Endothelial cell of umbilical vein (primary cell): ENCODE measurements around the gene CCDC170.

Source experiments
- CTCF ChIP-seq, 2 donors: IDR thresholded peaks; 1 replicate in 1 of 2; 2 replicates in 1 of 2; pipeline ENCODE4 v1.5.1; 2011; ENCODE audit warnings: low read length in 2 of 2, mild to moderate bottlenecking in 2 of 2, moderate library complexity in 2 of 2, control low read depth in 1 of 2, inconsistent platforms in 1 of 2, low read depth in 1 of 2; ENCODE audit not compliant: insufficient read depth in 1 of 2; ENCODE audit errors: extremely low read depth in 1 of 2
- EZH2 ChIP-seq: IDR thresholded peaks from 2 replicates; pipeline ENCODE4 v1.6.1; 2012; ENCODE audit warnings: borderline replicate concordance, low read depth, mild to moderate bottlenecking, moderate library complexity, low read length, inconsistent platforms; ENCODE audit not compliant: severe bottlenecking
- FOS ChIP-seq: IDR thresholded peaks from 2 replicates; pipeline ENCODE4 v1.6.1; 2011; ENCODE audit warnings: mild to moderate bottlenecking, low read length, moderate library complexity, borderline replicate concordance; ENCODE audit not compliant: insufficient read depth
- GATA2 ChIP-seq: IDR thresholded peaks from 2 replicates; pipeline ENCODE4 v1.7.0; 2011; ENCODE audit warnings: low read depth, mild to moderate bottlenecking, moderate library complexity, mixed read lengths, low read length; ENCODE audit not compliant: insufficient read length, insufficient read depth
- JUN ChIP-seq: IDR thresholded peaks from 2 replicates; pipeline ENCODE4 v1.6.1; 2011; ENCODE audit warnings: borderline replicate concordance, low read depth; ENCODE audit not compliant: insufficient read length, insufficient read depth
- MAX ChIP-seq: IDR thresholded peaks from 2 replicates; pipeline ENCODE4 v1.6.1; 2011; ENCODE audit not compliant: insufficient read depth, insufficient read length
- MYC ChIP-seq: IDR thresholded peaks from one replicate; pipeline ENCODE4 v1.6.1; 2011; ENCODE audit warnings: mild to moderate bottlenecking, low read depth, low read length
- POLR2A ChIP-seq: IDR thresholded peaks from 2 replicates; pipeline ENCODE4 v1.6.1; 2012; ENCODE audit warnings: low read depth, mild to moderate bottlenecking, control low read depth, low read length
- POLR2AphosphoS5 ChIP-seq: IDR thresholded peaks from 2 replicates; pipeline ENCODE4 v1.6.1; 2012; ENCODE audit warnings: low read depth, mild to moderate bottlenecking, control low read depth, low read length, moderate library complexity; ENCODE audit not compliant: insufficient read depth

- TF ChIP-seq EZH2 (no peak), POLR2A (no peak), MAX (no peak), CTCF (IDR thresholded peaks at IDR 0.05; ENCODE audit: extremely low read depth in 1 of 2, insufficient read depth in 1 of 2, low read depth in 1 of 2, low read length in 2 of 2) (no peak), POLR2AphosphoS5 (no peak), GATA2 (no peak), JUN (no peak), MYC (no peak), FOS (no peak)
Observed at GRCh38 chr6:151483994-151484393, 9.8 kb upstream of the CCDC170 start.
